GM20000 (cell line): ENCODE results near the gene CIAPIN1.

Source experiments
- DNase-seq: peaks from one replicate; pipeline ENCODE4 v3.0.0; 2012; ENCODE audit warnings: low spot score
- TF ChIP-seq, protein P1 (sequence below): IDR thresholded peaks from 2 replicates; pipeline ENCODE4 v1.5.1; 2012; ENCODE audit warnings: mild to moderate bottlenecking, control low read depth; ENCODE audit errors: extremely low read depth, missing control alignments

The CIAPIN1 gene

DNA sequence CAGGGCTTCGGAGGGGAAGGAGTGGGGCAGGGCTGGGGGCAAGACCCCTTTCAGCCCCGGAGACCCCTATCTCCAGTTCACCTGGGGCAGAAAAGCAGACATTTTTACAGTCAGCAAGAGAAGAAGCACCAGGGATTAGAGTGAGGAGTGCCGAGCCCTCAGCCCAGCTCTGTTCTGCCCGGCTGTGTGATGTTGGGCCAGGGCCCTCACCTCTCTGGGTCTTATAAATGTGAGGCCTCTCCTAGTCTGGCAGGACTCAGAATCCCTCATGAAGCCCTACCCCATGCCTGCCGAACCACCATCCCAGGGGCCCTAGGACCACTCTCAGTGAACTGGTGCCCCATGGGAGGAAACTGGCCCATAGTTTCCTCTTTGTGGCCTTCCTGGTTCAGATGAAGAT lies 62.1 kb downstream of the CIAPIN1 start:
- no peak for DNase-seq
- TF ChIP-seq, protein P1, sequence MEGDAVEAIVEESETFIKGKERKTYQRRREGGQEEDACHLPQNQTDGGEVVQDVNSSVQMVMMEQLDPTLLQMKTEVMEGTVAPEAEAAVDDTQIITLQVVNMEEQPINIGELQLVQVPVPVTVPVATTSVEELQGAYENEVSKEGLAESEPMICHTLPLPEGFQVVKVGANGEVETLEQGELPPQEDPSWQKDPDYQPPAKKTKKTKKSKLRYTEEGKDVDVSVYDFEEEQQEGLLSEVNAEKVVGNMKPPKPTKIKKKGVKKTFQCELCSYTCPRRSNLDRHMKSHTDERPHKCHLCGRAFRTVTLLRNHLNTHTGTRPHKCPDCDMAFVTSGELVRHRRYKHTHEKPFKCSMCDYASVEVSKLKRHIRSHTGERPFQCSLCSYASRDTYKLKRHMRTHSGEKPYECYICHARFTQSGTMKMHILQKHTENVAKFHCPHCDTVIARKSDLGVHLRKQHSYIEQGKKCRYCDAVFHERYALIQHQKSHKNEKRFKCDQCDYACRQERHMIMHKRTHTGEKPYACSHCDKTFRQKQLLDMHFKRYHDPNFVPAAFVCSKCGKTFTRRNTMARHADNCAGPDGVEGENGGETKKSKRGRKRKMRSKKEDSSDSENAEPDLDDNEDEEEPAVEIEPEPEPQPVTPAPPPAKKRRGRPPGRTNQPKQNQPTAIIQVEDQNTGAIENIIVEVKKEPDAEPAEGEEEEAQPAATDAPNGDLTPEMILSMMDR: no peak

DNA sequence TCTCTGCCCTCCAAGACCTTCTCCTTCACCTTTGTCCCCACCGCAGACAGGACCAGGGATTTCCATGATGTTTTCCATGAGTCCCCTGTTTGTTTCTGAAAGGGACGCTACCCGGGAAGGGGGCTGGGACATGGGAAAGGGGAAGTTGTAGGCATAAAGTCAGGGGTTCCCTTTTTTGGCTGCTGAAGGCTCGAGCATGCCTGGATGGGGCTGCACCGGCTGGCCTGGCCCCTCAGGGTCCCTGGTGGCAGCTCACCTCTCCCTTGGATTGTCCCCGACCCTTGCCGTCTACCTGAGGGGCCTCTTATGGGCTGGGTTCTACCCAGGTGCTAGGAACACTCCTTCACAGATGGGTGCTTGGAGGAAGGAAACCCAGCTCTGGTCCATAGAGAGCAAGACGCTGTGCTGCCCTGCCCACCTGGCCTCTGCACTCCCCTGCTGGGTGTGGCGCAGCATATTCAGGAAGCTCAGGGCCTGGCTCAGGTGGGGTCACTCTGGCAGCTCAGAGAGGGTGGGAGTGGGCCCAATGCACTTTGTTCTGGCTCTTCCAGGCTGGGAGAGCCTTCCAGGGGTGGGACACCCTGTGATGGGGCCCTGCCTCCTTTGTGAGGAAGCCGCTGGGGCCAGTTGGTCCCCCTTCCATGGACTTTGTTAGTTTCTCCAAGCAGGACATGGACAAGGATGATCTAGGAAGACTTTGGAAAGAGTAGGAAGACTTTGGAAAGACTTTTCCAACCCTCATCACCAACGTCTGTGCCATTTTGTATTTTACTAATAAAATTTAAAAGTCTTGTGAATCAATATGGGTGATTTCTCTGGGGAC lies 62.7 kb downstream of the CIAPIN1 start:
- TF ChIP-seq, protein P1: no peak
- DNase-seq: no peak

DNA sequence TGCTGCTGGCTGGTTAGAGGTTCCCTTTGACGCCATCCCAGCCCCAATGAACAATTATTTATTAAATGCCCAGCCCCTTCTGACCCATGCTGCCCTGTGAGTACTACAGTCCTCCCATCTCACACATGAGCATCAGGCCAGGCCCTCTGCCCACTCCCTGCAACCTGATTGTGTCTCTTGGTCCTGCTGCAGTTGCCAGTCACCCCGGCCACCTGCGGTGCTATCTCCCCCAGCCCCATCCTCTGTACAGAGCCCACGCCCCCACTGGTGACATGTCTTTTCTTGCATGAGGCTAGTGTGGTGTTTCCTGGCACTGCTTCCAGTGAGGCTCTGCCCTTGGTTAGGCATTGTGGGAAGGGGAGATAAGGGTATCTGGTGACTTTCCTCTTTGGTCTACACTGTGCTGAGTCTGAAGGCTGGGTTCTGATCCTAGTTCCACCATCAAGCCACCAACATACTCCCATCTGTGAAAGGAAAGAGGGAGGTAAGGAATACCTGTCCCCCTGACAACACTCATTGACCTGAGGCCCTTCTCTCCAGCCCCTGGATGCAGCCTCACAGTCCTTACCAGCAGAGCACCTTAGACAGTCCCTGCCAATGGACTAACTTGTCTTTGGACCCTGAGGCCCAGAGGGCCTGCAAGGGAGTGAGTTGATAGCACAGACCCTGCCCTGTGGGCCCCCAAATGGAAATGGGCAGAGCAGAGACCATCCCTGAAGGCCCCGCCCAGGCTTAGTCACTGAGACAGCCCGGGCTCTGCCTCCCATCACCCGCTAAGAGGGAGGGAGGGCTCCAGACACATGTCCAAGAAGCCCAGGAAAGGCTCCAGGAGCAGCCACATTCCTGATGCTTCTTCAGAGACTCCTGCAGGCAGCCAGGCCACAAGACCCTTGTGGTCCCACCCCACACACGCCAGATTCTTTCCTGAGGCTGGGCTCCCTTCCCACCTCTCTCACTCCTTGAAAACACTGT lies 63.6 kb downstream of the CIAPIN1 start:
- TF ChIP-seq, protein P1: no peak
- DNase-seq: no peak

DNA sequence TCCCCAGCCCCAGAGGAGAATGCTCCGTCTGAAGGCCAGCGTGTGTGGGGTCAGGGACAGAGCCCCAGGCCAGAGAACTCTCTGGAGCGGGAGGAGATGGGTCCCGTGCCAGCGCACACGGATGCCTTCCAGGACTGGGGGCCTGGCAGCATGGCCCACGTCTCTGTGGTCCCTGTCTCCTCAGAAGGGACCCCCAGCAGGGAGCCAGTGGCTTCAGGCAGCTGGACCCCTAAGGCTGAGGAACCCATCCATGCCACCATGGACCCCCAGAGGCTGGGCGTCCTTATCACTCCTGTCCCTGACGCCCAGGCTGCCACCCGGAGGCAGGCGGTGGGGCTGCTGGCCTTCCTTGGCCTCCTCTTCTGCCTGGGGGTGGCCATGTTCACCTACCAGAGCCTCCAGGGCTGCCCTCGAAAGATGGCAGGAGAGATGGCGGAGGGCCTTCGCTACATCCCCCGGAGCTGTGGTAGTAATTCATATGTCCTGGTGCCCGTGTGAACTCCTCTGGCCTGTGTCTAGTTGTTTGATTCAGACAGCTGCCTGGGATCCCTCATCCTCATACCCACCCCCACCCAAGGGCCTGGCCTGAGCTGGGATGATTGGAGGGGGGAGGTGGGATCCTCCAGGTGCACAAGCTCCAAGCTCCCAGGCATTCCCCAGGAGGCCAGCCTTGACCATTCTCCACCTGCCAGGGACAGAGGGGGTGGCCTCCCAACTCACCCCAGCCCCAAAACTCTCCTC lies 64.5 kb downstream of the CIAPIN1 start:
- TF ChIP-seq, protein P1: peak; percentile 14
- no peak for DNase-seq

DNA sequence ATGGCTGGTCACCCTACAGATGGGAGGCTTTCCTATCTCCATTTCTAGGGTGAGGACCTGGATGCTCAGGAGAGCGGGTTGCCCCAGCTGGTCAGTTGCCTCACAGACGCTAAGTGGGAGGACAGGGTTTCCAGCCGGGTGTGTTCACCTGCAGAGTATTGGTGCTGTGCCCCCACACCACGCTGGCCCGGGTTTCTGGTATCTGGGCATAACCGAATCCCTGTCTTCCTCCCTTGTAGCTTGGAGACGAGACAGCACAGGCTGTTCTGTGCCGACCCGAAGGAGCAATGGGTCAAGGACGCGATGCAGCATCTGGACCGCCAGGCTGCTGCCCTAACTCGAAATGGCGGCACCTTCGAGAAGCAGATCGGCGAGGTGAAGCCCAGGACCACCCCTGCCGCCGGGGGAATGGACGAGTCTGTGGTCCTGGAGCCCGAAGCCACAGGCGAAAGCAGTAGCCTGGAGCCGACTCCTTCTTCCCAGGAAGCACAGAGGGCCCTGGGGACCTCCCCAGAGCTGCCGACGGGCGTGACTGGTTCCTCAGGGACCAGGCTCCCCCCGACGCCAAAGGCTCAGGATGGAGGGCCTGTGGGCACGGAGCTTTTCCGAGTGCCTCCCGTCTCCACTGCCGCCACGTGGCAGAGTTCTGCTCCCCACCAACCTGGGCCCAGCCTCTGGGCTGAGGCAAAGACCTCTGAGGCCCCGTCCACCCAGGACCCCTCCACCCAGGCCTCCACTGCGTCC lies 65.2 kb downstream of the CIAPIN1 start:
- TF ChIP-seq, protein P1: no peak

DNA sequence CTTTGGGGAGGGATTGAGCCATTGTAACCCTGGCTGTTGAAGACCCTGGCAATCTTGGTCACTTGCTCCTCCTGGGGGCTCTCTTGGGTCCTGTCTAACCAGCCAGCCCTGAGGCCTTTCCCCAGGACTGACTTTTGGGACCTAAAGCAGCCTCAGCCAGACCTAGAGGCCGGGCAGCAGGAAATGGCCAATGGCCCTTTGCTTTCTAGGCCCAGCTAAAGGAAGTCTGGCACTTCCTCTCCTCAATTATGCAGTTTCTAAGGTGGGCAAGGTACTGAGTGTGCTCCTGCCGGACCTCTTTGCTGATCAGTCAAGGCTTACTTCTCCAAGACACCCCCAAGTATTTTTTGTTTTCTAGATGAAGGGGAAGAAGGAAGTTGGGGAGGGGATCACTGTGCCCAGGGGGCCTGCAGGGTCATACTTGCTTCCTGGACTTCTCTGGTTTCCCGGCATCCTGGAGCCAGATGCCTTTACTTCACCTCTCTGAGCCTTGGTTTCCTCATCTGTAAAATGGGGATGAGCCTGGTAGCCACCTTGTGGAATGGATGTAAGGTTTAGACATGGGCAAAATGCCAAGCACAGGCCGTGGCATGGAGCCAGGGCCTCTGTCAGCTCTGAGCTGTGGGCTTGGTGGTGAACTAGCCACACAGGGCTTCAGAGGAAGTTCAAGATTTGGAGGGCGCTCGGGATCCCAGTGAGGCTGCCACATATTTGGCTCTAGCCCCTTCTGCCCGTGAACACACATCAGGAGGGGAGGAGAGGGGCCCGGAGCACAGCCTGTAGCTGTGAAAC lies 66.3 kb downstream of the CIAPIN1 start:
- TF ChIP-seq, protein P1: no peak
- DNase-seq: no peak

More for the DNA sequence above, 65.2 kb downstream of the CIAPIN1 start:
- DNase-seq: no peak
